Endometrium (tissue), 2 donors: ENCODE measurements around the gene GAK.

Experiments used
- FAIRE-seq: peaks from 2 replicates; lab custom pipeline; 2012; peaks lifted over from hg19 to GRCh38; lab: Jason Lieb, UNC
- donor health status: control.
- donor health status: control.

GAK gene

DNA sequence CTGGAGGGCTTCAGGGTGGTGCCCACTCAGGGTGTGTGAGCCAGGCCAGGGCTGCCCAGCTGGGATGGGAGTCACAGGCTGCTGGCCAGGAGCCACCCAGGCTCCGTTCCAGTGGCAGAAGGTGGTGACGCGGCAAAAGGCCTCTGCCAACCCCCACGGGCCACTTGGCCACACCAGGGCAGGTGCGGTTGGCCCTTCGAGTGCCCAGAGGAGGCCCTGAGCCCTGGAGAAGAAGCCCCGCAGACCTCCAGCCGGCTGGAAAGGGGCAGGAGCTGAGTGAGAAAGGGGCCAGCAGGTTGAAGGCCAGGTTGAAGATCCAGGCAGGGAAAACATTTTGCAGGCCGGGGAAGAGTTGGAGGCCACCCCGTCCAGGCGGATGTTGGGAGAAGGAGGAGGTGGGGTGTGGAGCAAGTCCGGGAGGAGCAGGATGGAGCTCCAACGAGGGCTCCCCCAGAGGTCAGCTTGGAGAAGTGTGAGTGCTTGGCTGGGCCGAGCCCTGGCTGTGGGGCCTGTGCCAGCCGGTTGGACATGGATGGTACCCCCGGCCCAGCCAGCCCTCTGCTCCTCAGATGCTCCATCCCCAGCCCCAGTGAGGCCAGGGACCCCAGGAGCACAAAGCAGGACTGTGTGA, 103.4 kb downstream of the GAK start:
- FAIRE-seq = no peak

DNA sequence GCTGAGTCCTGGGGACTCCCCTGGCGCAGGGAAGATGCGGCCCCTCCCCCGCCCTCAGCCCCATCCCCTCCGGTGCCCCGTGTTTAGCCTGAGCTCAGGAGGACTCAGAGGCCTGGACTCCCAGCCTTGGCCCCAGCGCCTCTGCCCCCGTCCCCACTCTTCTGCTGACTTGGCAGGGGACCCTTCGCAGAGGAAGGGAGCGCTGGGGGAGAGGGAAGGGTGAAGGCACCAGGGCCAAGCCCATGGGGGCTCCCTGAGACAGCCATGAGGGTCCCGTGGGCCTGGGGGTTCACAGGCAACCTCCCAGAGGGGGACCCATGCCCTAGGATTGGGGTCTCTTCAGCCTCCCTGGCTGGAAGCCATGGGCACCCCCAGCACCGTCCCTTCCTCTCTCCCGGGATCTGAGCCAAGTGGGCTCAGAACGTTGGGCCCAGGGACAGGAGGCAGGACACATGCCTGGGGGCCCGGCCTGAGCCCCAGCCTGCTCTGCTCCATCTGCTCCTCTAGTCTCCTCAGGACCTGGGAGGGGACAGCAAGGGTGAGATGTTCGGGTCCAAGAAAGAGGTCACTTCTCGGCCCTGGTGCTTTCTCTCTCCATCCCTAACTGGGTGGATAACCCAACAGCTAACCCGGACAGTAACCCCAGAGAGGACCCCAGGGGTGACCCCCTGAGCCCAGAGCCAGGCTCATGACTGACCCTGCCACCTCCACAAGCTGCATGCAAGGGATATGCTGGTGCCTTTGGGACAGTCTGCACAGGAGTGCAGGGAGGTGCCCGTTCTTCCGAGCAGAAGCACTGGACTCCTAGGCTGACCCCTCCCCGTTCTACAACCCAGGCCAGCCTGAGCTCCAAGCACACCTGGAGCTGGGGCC, 104.7 kb downstream of the GAK start:
- no peak for FAIRE-seq

- no peak for FAIRE-seq
These were observed 105.5 kb downstream of the GAK start for GRCh38 chr4:826508-827208.

DNA sequence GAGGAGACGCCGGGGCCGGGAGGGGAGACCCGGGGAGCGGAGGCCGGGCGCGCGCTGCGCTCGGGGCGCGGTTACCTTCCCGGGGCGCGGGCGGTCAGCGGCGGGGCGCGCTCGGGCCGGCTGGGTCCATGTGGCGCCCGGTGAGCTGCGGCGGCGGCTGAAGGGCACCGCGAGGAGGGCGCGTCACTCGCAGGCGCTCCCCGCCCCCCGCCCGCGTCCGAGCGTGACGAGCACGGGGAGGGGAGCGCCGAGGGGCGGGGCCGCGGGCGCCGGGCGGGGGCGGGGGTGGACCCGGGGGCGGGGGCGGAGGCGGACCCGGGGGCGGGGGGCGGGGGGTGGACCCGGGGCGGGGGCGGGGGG, 106.2 kb downstream of the GAK start, which contains the start of gene CPLX1:
Gene CPLX1, minus strand, starts transcription at position 159 of the 360 bp plus-strand sequence. CDS start 1,607 bp downstream, outside the sequence.
- FAIRE-seq = no peak

GRCh38 chr4:825063-825970, 106.8 kb downstream of the GAK start:
- no peak for FAIRE-seq

GRCh38 chr4:824461-825062, 107.6 kb downstream of the GAK start:
- no peak for FAIRE-seq

DNA sequence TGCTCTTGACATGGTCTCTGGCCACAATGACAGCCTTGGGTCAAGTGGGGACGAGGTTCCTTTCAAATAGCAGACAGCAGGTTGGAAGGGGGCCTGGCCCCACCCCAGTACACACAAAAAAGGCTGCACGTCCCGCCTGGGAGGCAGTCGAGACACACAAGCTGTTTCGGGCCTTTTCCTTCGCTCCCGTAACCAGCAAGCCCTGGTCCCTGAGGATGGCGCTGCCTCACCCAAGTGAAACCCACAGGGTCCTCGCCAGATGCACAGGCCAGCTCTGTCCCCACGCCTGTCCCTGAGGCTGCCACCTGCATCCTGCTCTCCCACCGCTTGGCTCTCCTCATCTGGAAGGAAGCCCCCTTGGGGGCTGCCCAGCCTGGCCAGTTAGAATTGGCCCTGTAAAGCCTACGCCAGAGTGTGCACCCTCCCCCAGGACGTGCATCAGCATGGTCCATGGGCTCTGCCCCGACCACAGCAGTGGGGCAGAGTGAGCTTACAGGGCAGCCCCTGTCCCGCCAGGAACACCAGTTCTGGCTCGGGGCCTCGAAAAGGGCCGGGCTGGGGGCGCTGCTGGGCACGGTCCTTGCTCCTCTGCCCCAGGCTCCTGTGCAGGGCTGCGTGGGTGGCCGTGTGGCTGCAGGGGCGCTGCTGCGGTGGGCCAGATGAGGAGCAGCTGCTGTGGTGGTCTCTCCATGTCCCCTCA, 108.2 kb downstream of the GAK start:
- no peak for FAIRE-seq

GRCh38 chr4:823176-823760, 108.8 kb downstream of the GAK start:
- FAIRE-seq = no peak

- no peak for FAIRE-seq
These were observed 109.5 kb downstream of the GAK start for GRCh38 chr4:822361-823175.

GRCh38 chr4:821631-822030, 110.5 kb downstream of the GAK start:
- no peak for FAIRE-seq

- FAIRE-seq = no peak
These were observed 110.9 kb downstream of the GAK start for GRCh38 chr4:821181-821591.

DNA sequence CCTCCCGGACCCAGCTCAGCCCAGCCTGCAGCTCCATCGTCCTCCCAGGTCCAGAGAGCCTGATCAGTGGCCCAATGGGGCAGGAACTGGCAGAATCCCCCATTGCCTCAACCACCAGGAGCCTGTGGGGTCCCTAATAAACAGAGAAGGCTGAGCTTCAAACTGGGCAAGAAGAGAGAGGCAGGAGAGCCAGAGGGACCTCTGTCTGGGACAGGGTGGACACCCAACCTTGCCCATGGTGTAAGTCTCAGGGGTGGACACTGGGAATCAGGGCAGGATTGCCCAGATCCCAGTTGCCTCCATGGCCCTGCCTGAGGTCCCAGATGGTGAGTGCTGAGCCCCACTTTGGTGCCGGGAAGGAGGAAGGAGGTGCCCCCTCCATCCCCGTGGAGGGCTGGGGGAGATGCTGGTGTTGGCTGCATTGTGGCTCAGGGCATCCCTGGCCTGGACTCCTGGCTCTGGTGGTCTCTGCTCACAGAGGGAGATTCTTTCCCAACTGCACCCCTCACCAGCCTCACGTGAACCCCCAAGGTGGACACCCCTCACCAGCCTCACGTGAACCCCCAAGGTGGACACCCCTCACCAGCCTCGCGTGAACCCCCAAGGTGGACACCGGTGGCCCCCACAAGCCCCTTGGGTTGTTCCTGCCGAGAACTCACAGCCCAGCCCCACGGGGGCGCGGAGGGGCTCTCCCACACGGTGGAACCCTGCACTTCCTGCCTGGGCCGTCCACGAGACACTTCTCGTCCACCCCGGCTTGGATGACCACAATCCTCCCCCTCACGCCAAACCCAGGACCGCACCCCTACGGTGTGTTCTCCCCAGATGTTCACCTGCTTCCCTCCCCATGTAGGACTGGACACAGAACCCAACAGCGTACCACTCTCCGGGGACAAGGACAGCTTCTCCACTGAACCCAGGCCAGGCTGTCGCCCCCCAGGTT, 111.6 kb downstream of the GAK start:
- no peak for FAIRE-seq

DNA sequence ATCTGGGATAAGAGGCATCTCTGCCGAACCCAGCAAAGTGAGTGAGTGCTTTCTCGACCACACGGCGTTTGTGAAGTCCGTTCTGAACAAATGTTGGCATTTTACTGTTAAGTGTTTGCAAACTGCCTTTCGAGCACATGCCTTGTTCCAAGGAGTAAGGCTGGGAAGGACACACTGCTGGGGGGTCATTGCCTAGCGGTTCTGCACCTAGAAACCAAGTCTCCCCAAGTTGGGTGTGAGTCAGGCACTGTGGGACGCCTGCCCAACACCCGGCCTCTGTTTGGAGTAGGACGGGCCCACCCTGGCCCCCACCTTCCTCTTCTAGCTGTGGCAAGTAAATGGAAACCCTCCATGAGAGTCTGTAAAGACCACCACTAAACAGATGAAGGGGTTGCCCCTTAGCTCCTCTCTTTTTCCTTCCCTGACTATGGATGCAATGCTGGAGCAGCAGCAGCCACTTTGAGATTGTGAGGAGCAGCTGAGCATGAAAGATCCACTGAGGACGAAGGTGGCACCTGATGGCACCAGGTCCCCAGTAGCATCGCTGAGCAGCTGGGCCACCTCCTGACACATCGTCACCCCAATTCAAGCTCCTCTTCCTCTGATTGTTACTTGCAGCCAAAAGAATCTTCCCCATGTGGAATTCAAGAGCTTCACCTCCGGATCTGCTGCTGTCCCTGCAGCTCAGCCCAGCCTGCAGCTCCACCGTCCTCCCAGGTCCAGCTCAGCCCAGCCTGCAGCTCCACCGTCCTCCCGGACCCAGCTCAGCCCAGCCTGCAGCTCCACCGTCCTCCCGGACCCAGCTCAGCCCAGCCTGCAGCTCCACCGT, 112.5 kb downstream of the GAK start:
- no peak for FAIRE-seq

DNA sequence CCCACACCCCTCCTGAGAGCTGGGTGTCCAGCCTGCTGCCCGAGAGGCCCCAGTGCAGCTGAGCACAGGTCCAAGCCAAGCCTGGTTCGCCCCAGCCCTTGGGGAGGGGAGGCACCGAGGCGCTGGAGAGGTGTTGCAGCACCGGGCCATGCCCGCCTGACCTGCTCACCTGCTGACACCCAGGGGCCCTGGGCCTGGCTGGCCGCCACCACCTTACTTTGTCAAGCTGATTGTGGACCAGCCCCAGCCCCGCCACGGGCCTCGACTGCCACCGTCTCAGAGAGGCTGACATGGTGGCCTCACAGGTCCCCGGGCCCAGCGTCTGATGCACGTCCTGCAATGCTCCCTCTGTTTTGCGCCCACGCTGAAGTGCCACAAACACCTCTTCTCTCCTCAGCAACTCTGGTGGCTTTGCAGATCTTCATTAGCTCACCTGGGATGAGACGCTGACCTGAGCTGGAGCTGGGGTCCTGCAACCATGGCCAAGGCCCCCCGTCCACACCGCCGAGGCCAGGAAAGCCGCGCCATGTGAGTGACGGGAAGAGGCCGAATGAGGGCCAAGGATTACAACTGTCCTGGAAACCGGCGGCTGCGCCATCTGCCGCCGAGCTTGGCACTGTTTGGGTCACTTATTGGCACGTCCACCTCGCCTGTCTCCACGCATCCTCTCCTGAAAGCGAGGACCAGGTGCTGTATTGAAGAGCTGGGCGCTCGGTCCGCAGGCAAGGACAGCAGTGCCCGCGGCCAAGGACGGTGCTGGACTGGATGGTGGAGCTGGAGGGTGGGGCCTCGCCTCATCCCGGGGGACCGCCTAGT, 113.8 kb downstream of the GAK start:
- FAIRE-seq = no peak

DNA sequence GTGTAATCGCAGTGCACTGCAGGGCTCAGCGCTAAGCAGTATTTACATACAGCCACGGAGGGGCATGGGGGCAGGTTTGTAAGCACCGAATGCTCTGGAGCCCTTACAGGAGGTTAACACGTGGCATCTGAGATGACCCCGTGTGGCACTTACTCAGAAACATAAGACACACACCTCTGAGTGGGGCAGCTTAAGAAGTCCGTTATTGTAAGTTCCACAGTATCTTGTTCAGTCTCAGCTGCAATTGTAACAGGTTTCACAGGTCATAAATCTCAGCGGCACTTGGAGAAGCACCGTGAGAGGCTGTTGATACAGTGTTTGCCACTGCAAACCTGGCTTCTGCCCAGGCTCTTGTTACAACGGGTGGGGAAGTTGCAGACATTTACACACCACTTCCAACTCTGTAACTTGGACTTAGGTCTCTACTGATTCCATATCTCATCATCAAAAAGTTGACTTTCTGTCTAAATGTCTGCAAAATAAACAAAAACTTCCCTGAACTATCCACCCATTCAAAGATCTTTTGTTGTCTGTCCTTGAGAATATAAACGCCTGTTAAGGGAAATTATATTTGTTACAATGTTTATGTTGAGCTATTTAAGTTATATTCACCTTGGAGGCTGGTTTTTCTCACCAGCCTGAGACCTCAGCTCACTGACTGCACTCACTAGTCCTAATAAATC, 116.5 kb downstream of the GAK start:
- no peak for FAIRE-seq

- no peak for FAIRE-seq
These were observed 117.7 kb downstream of the GAK start for GRCh38 chr4:814312-814850.
